Neural progenitor cell (in vitro differentiated cells): Measurements from ENCODE around the gene SC5D. TPM values are rescaled to one million over a fixed set of nuclear protein-coding genes. Genes with fewer than 3 reads are reported as not detected.

Experiments used
- DNase-seq: peaks from one replicate; pipeline ENCODE4 v3.0.0-alpha.2; 2016; ENCODE audit warnings: low spot score
- H2AFZ ChIP-seq: fragments of 200-600 bp; sonication (generic); replicated peaks from 2 replicates; pipeline ENCODE4 v1.6.1; 2016; ENCODE audit warnings: antibody characterized with exemption
- H3F3A ChIP-seq: fragments of 200-600 bp; sonication (generic); 2 replicates; pipeline ENCODE4 v1.6.1; 2016; ENCODE audit warnings: antibody characterized with exemption, low read depth
- H3K27ac ChIP-seq: fragments of 200-600 bp; sonication (generic); 2 replicates; pipeline ENCODE4 v1.5.1; 2016; ENCODE audit warnings: mild to moderate bottlenecking
- H3K27me3 ChIP-seq: fragments of 200-600 bp; sonication (generic); 2 replicates; pipeline ENCODE4 v1.6.1; 2016; ENCODE audit warnings: mild to moderate bottlenecking, moderate library complexity
- H3K36me3 ChIP-seq: fragments of 200-600 bp; sonication (generic); 2 replicates; pipeline ENCODE4 v1.5.1; 2016
- H3K4me1 ChIP-seq: fragments of 200-600 bp; sonication (generic); 2 replicates; pipeline ENCODE4 v1.6.1; 2016; ENCODE audit warnings: mixed run types
- H3K4me2 ChIP-seq: fragments of 200-600 bp; sonication (generic); 2 replicates; pipeline ENCODE4 v1.6.1; 2016
- H3K4me3 ChIP-seq: fragments of 200-600 bp; sonication (generic); 2 replicates; pipeline ENCODE4 v1.5.1; 2016
- H3K79me2 ChIP-seq: fragments of 200-600 bp; sonication (generic); 2 replicates; pipeline ENCODE4 v1.6.1; 2016; ENCODE audit warnings: low read depth
- H3K9ac ChIP-seq: fragments of 200-600 bp; sonication (generic); 2 replicates; pipeline ENCODE4 v1.6.1; 2016
- H3K9me3 ChIP-seq: fragments of 200-600 bp; sonication (generic); 2 replicates; pipeline ENCODE4 v1.5.1; 2016; ENCODE audit warnings: low read depth
- H4K20me1 ChIP-seq: fragments of 200-600 bp; sonication (generic); 2 replicates; pipeline ENCODE4 v1.6.1; 2016; ENCODE audit warnings: low read depth
- H3K27ac Mint-ChIP-seq: 3 replicates; pipeline ENCODE4 v1.8.0; 2021; ENCODE audit warnings: mixed read lengths
- H3K27me3 Mint-ChIP-seq: 2 replicates; pipeline ENCODE4 v1.8.0; 2022; ENCODE audit warnings: low read depth, mild to moderate bottlenecking, inconsistent platforms, moderate library complexity, mixed read lengths; ENCODE audit not compliant: insufficient read depth
- H3K36me3 Mint-ChIP-seq: 3 replicates; pipeline ENCODE4 v1.8.0; 2021; ENCODE audit warnings: mixed read lengths
- H3K4me1 Mint-ChIP-seq: 3 replicates; pipeline ENCODE4 v1.8.0; 2021; ENCODE audit warnings: mixed read lengths
- H3K4me3 Mint-ChIP-seq: 3 replicates; pipeline ENCODE4 v1.8.0; 2021; ENCODE audit warnings: mild to moderate bottlenecking, moderate library complexity, mixed read lengths
- H3K9me3 Mint-ChIP-seq: 3 replicates; pipeline ENCODE4 v1.8.0; 2020; ENCODE audit warnings: mixed read lengths
- EZH2 ChIP-seq: fragments of 200-600 bp; sonication (generic); IDR thresholded peaks from 2 replicates; pipeline ENCODE4 v1.6.1; 2017; ENCODE audit warnings: antibody characterized with exemption, mild to moderate bottlenecking, moderate library complexity
- EZH2phosphoT487 ChIP-seq: fragments of 200-600 bp; sonication (generic); IDR thresholded peaks from 2 replicates; pipeline ENCODE4 v1.6.1; 2017; ENCODE audit warnings: antibody characterized with exemption
- total RNA-seq: library from RNA; depleted of rRNA; stranded (reverse); fragments of >200 nt; gene quantifications from 2 replicates; pipeline ENCODE4 v1.2.3, GENCODE V29; 2015; ENCODE audit warnings: low replicate concordance
- TF ChIP-seq, protein P1 (sequence below): fragments of 200-600 bp; sonication (generic); IDR thresholded peaks from 2 replicates; pipeline ENCODE4 v1.5.1; 2017; ENCODE audit warnings: antibody characterized with exemption, mild to moderate bottlenecking

Gene SC5D
- total RNA-seq, 1 donor from 2014 or later, result 80.7 TPM

GRCh38 chr11:121293288-121293594 is 670 bp downstream of the SC5D start:
- Histone ChIP-seq H3K9ac (peak overlapping the region; percentile 68), H4K20me1 (peaks cover 34% of the 10 kb centered on the region), H3K9me3 (no peaks in the 10 kb centered on the region), H2AFZ (peak overlapping the region; percentile 26), H3K27me3 (no peaks in the 10 kb centered on the region), H3K79me2 (peaks cover 55% of the 10 kb centered on the region), H3K4me2 (peak overlapping the region; percentile 87), H3F3A (peaks cover 5% of the 10 kb centered on the region), H3K4me3 (peak overlapping the region; percentile 64), H3K4me1 (peaks cover 32% of the 10 kb centered on the region), H3K36me3 (no peaks in the 10 kb centered on the region), H3K27ac (peak overlapping the region; percentile 27)
- H3K9me3 Mint-ChIP-seq, result peaks cover 16% of the 10 kb centered on the region
- TF ChIP-seq EZH2 (peak; percentile 18), EZH2phosphoT487 (no peak)
- TF ChIP-seq, protein P1, sequence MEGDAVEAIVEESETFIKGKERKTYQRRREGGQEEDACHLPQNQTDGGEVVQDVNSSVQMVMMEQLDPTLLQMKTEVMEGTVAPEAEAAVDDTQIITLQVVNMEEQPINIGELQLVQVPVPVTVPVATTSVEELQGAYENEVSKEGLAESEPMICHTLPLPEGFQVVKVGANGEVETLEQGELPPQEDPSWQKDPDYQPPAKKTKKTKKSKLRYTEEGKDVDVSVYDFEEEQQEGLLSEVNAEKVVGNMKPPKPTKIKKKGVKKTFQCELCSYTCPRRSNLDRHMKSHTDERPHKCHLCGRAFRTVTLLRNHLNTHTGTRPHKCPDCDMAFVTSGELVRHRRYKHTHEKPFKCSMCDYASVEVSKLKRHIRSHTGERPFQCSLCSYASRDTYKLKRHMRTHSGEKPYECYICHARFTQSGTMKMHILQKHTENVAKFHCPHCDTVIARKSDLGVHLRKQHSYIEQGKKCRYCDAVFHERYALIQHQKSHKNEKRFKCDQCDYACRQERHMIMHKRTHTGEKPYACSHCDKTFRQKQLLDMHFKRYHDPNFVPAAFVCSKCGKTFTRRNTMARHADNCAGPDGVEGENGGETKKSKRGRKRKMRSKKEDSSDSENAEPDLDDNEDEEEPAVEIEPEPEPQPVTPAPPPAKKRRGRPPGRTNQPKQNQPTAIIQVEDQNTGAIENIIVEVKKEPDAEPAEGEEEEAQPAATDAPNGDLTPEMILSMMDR, result no peak
- H3K27ac Mint-ChIP-seq, result peak overlapping the region; percentile 84
- peaks cover 2% of the 10 kb centered on the region for H3K27me3 Mint-ChIP-seq
- H3K36me3 Mint-ChIP-seq, result peaks cover 31% of the 10 kb centered on the region
- peak overlapping the region; percentile 95 for H3K4me3 Mint-ChIP-seq
- no peak for DNase-seq
- peaks cover 29% of the 10 kb centered on the region for H3K4me1 Mint-ChIP-seq

DNA sequence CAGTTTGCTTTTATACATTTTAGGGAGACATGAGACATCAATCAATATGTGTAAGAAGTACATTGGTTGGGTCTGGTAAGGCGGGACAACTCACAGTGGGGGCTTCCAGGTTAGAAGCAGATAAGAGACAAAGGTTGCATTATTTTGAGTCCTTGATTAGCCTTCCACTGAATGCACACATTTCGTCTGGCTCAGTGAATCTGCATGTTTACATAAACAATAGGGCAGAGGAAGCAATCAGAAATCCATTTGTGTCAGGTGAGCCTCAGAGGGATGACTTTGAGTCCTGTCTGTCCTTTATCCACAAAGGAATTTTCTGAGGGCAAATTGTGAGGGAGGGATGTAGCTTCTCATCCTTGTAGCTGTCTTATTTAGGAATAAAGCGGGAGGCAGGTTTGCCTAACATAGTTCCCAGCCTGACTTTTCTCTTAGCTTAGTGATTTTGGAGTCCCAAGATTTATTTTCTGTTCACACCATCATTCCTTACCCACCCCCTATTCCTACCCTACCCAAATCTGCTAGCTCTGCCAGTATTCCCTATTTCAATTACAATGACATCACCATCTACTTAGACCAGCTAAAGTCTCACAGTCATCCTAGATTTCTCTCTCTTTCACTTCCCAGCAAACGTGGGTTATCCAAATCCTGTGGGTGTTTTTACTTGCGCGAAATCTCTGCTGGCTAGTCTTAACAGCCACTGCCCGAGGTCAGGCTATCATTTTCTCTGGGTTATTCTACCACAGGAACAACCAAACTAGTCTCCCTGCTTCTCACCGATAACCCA is 2.9 kb downstream of the SC5D start:
- Mint-ChIP-seq H3K27ac (no peak overlapping the region), H3K9me3 (peaks cover 19% of the 10 kb centered on the region), H3K36me3 (peaks cover 36% of the 10 kb centered on the region), H3K4me1 (peaks cover 29% of the 10 kb centered on the region), H3K4me3 (peak overlapping the region; percentile 2), H3K27me3 (peaks cover 2% of the 10 kb centered on the region)
- Histone ChIP-seq H3K4me3 (peak overlapping the region; percentile 4), H3K27ac (no peak overlapping the region), H3K27me3 (no peaks in the 10 kb centered on the region), H3K79me2 (peaks cover 77% of the 10 kb centered on the region), H3K4me1 (peaks cover 37% of the 10 kb centered on the region), H3K9me3 (no peaks in the 10 kb centered on the region), H3K9ac (no peak overlapping the region), H3K36me3 (no peaks in the 10 kb centered on the region), H2AFZ (no peak overlapping the region), H4K20me1 (peaks cover 39% of the 10 kb centered on the region), H3K4me2 (peak overlapping the region; percentile 87), H3F3A (peaks cover 5% of the 10 kb centered on the region)
- peak; percentile 61 for DNase-seq
- TF ChIP-seq, protein P1, result no peak
- TF ChIP-seq EZH2 (no peak), EZH2phosphoT487 (no peak)

GRCh38 chr11:121297872-121298271 is 5.3 kb downstream of the SC5D start:
- Histone ChIP-seq H3K27ac (no peak overlapping the region), H3K9me3 (no peaks in the 10 kb centered on the region), H3K27me3 (no peaks in the 10 kb centered on the region), H3K4me2 (no peak overlapping the region), H3K4me1 (peaks cover 39% of the 10 kb centered on the region), H3K79me2 (peaks cover 99% of the 10 kb centered on the region), H3K4me3 (no peak overlapping the region), H3K9ac (no peak overlapping the region), H2AFZ (no peak overlapping the region), H4K20me1 (peaks cover 54% of the 10 kb centered on the region), H3K36me3 (no peaks in the 10 kb centered on the region), H3F3A (no peaks in the 10 kb centered on the region)
- no peak overlapping the region for H3K4me3 Mint-ChIP-seq
- peaks cover 42% of the 10 kb centered on the region for H3K36me3 Mint-ChIP-seq
- TF ChIP-seq, protein P1, result no peak
- TF ChIP-seq EZH2 (no peak), EZH2phosphoT487 (no peak)
- peaks cover 24% of the 10 kb centered on the region for H3K4me1 Mint-ChIP-seq
- peaks cover 2% of the 10 kb centered on the region for H3K27me3 Mint-ChIP-seq
- peaks cover 19% of the 10 kb centered on the region for H3K9me3 Mint-ChIP-seq
- no peak overlapping the region for H3K27ac Mint-ChIP-seq
- no peak for DNase-seq
